PC-9 (cell line): ENCODE results near the gene GJC1. TPM values are rescaled to one million over a fixed set of nuclear protein-coding genes. Genes with fewer than 3 reads are reported as not detected.

Experiments
- BruUV-seq: library from RNA; stranded (reverse); fragments of 400-500 nt; replicated peaks from 2 replicates; lab custom pipeline; 2021; lab: Mats Ljungman, UMichigan
- CTCF ChIA-PET: fragments of 300-600 bp; sonication (Branson Sonifier 250); formaldehyde crosslinking; loops from one replicate; lab custom pipeline; 2022; ENCODE audit warnings: antibody characterized with exemption; lab: Charles Lee
- POLR2A ChIA-PET: fragments of 300-600 bp; sonication (Branson Sonifier 250); formaldehyde crosslinking; loops from one replicate; lab custom pipeline; 2022; ENCODE audit warnings: antibody characterized with exemption; ENCODE audit not compliant: unreplicated experiment; lab: Charles Lee
- DNase-seq, 2 experiments: peaks; one replicate each; pipeline versions ENCODE4 v3.0.0 to v3.0.0-alpha.2; 2015 to 2022; ENCODE audit warnings: mixed read lengths in 1 of 2
- H2AFZ ChIP-seq: fragments of 200-600 bp; sonication (generic); 2 replicates; pipeline ENCODE4 v1.8.1; 2017; ENCODE audit warnings: antibody characterized with exemption
- H3F3A ChIP-seq: fragments of 200-600 bp; sonication (generic); 2 replicates; pipeline ENCODE4 v1.8.1; 2017; ENCODE audit warnings: antibody characterized with exemption, mild to moderate bottlenecking, low read depth; ENCODE audit not compliant: insufficient read depth
- H3K27ac ChIP-seq: fragments of 200-600 bp; sonication (generic); 2 replicates; pipeline ENCODE4 v1.6.1; 2016; ENCODE audit warnings: mixed run types
- H3K27me3 ChIP-seq: fragments of 200-600 bp; sonication (generic); 2 replicates; pipeline ENCODE4 v1.6.1; 2016; ENCODE audit warnings: low read depth, mixed run types; ENCODE audit not compliant: insufficient read depth
- H3K36me3 ChIP-seq: fragments of 200-600 bp; sonication (generic); 2 replicates; pipeline ENCODE4 v1.6.1; 2016; ENCODE audit warnings: low read depth, mixed run types
- H3K4me1 ChIP-seq: fragments of 200-600 bp; sonication (generic); replicated peaks from 2 replicates; pipeline ENCODE4 v1.6.1; 2016; ENCODE audit warnings: mixed run types; ENCODE audit not compliant: insufficient read depth
- H3K4me2 ChIP-seq: fragments of 200-600 bp; sonication (generic); 2 replicates; pipeline ENCODE4 v1.6.1; 2017; ENCODE audit warnings: mixed run types
- H3K4me3 ChIP-seq: fragments of 200-600 bp; sonication (generic); 2 replicates; pipeline ENCODE4 v1.6.1; 2016; ENCODE audit warnings: mixed run types
- H3K79me2 ChIP-seq: fragments of 200-600 bp; sonication (generic); 2 replicates; pipeline ENCODE4 v1.6.1; 2017; ENCODE audit warnings: low read depth, mixed run types
- H3K9me2 ChIP-seq: fragments of 200-600 bp; sonication (generic); 2 replicates; pipeline ENCODE4 v1.8.1; 2017; ENCODE audit warnings: mild to moderate bottlenecking; ENCODE audit not compliant: insufficient read depth
- H3K9me3 ChIP-seq: fragments of 200-600 bp; sonication (generic); 2 replicates; pipeline ENCODE4 v1.8.1; 2016; ENCODE audit warnings: low read depth; ENCODE audit not compliant: insufficient read depth
- H4K20me1 ChIP-seq: fragments of 200-600 bp; sonication (generic); 2 replicates; pipeline ENCODE4 v1.8.1; 2017; ENCODE audit not compliant: insufficient read depth
- CTCF ChIP-seq: fragments of 200-600 bp; sonication (generic); conservative IDR thresholded peaks from 2 replicates; pipeline ENCODE4 v1.6.1; 2017; ENCODE audit warnings: mixed run types, antibody characterized with exemption, mild to moderate bottlenecking, moderate library complexity
- EZH2 ChIP-seq: fragments of 200-600 bp; sonication (generic); IDR thresholded peaks from 2 replicates; pipeline ENCODE4 v1.8.0; 2017; ENCODE audit warnings: antibody characterized with exemption, low read depth
- intact Hi-C: fragments of 100-400 bp; cut with micrococcal nuclease; formaldehyde crosslinking; loops from one replicate; pipeline ENCODE4 v1.10.0; 2022; ENCODE audit not compliant: unreplicated experiment
- total RNA-seq: library from RNA; stranded (reverse); gene quantifications from 2 replicates; pipeline ENCODE4 v1.2.3, GENCODE V29; 2021

The GJC1 gene
- total RNA-seq, 1 experiment from 2014 or later: 42.6 TPM

- Histone ChIP-seq H3K4me2 (no peak overlapping the region), H2AFZ (no peak overlapping the region), H3K9me3 (no peaks in the 10 kb centered on the region), H3K79me2 (peaks cover 13% of the 10 kb centered on the region), H3F3A (peaks cover 2% of the 10 kb centered on the region; the same call in 1 of the 2 replicates), H3K27ac (no peak overlapping the region), H3K4me3 (no peak overlapping the region), H3K27me3 (no peaks in the 10 kb centered on the region), H3K9me2 (no peaks in the 10 kb centered on the region), H3K36me3 (no peaks in the 10 kb centered on the region), H4K20me1 (no peaks in the 10 kb centered on the region), H3K4me1 (no peaks in the 10 kb centered on the region)
- DNase-seq: no peak
- no TSS peak for BruUV-seq
- intact Hi-C loops: no loop called here
- ChIA-PET CTCF (no interaction called here), POLR2A (no interaction called here)
- no peak for TF ChIP-seq CTCF
Measured at GRCh38 chr17:44808156-44808555, 21.9 kb downstream of the GJC1 start.

- peaks cover 9% of the 10 kb centered on the region for H3K79me2 ChIP-seq
- H3K9me2 ChIP-seq: no peaks in the 10 kb centered on the region
- no peak for DNase-seq
- no peak overlapping the region for H3K4me2 ChIP-seq
- no peak overlapping the region for H3K27ac ChIP-seq
- H3K36me3 ChIP-seq: no peaks in the 10 kb centered on the region
- BruUV-seq: no TSS peak
- H3K9me3 ChIP-seq: no peaks in the 10 kb centered on the region
- no peak overlapping the region for H2AFZ ChIP-seq
- H4K20me1 ChIP-seq: no peaks in the 10 kb centered on the region
- POLR2A ChIA-PET: no interaction called here
- H3K4me1 ChIP-seq: no peaks in the 10 kb centered on the region
- no peak for TF ChIP-seq CTCF
- TF ChIP-seq EZH2: no peak
- intact Hi-C loops: no loop called here
- H3K4me3 ChIP-seq: no peak overlapping the region
- no peaks in the 10 kb centered on the region for H3K27me3 ChIP-seq
- no peaks in the 10 kb centered on the region for H3F3A ChIP-seq
- CTCF ChIA-PET: no interaction called here
Measured at GRCh38 chr17:44807817-44808155, 22.3 kb downstream of the GJC1 start.

- TF ChIP-seq CTCF (no peak), EZH2 (no peak)
- Histone ChIP-seq H3K9me2 (no peaks in the 10 kb centered on the region), H3K4me1 (no peaks in the 10 kb centered on the region), H3K79me2 (peaks cover 7% of the 10 kb centered on the region), H4K20me1 (no peaks in the 10 kb centered on the region), H3K36me3 (no peaks in the 10 kb centered on the region), H3K27me3 (no peaks in the 10 kb centered on the region), H3K9me3 (no peaks in the 10 kb centered on the region), H3K27ac (no peak overlapping the region), H2AFZ (no peak overlapping the region), H3F3A (no peaks in the 10 kb centered on the region; the same call in 1 of the 2 replicates), H3K4me3 (no peak overlapping the region), H3K4me2 (no peak overlapping the region)
- DNase-seq: no peak
- intact Hi-C loops: no loop called here
- POLR2A ChIA-PET: no interaction called here
- no TSS peak for BruUV-seq
- CTCF ChIA-PET: no interaction called here
Measured at GRCh38 chr17:44807093-44807816, 22.8 kb downstream of the GJC1 start.
